Nephron progenitor cell (in vitro differentiated cells): ENCODE data around the gene TTC17.
"Not testable (repeated sequence)": the region's sequence is repeated elsewhere in the genome, so short reads cannot be mapped to it uniquely, and the experiment has no call there.

Experiments
- DNase-seq: peaks from one replicate; pipeline ENCODE4 v3.0.0; 2021
- H3K27ac Mint-ChIP-seq: 2 replicates; pipeline ENCODE4 v1.8.0; 2021; ENCODE audit warnings: mild to moderate bottlenecking, moderate library complexity, mixed read lengths
- H3K27me3 Mint-ChIP-seq: 2 replicates; pipeline ENCODE4 v1.8.0; 2021; ENCODE audit warnings: mild to moderate bottlenecking, low read depth, mixed read lengths; ENCODE audit not compliant: poor library complexity
- H3K36me3 Mint-ChIP-seq: 2 replicates; pipeline ENCODE4 v1.8.0; 2021; ENCODE audit warnings: low read depth, mixed read lengths
- H3K4me1 Mint-ChIP-seq: 2 replicates; pipeline ENCODE4 v1.8.0; 2021; ENCODE audit warnings: mixed read lengths
- H3K4me3 Mint-ChIP-seq: 2 replicates; pipeline ENCODE4 v1.8.0; 2021; ENCODE audit warnings: mild to moderate bottlenecking, moderate library complexity, mixed read lengths
- H3K9me3 Mint-ChIP-seq: 2 replicates; pipeline ENCODE4 v1.8.0; 2021; ENCODE audit warnings: mild to moderate bottlenecking, moderate library complexity, mixed read lengths
- TF ChIP-seq, protein P1 (sequence below): fragments of 200-600 bp; sonication (generic); IDR thresholded peaks from 2 replicates; pipeline ENCODE4 v1.5.0; 2021; ENCODE audit warnings: antibody characterized with exemption

Gene TTC17

DNA sequence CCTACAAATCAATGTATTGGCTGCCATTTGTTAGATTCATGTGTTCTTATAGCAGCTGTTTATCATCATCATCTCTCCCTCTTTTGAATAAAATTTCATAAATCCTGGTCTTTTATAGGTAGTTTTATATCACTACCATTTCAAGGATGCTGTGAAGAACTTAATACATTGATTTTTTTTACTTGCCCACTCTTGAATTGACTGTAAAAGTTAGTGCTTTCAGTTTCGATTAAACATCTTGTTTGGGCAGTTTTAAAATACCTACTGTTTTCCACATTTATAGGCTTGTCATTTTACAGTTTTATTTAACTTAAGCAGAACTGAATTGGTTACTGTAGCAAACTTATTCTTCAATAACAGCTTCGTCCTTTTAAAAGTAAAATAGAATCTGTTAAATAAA, 59.5 kb downstream of the TTC17 start:
- H3K27me3 Mint-ChIP-seq, result no peaks in the 10 kb centered on the region
- no peak overlapping the region for H3K4me3 Mint-ChIP-seq

DNA sequence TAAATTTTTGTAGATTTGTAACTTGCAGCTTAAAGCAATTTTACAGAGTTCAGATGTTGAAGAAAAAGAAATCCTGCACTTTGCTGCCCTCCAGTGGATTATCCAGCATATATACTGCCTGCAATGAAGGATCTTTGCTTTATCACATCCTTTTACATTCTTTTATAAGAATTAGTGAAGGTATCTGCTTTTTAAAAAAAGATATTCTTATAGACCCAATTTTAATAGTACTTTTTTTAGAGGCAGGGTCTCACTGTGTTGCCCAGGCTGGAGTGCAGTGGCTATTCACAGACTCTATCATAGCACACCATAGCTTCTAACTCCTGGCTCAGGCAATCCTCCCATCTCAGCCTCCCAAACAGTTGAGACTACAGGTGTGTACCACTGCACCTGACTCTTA, 60.7 kb downstream of the TTC17 start:
- Mint-ChIP-seq H3K36me3 (peaks cover 30% of the 10 kb centered on the region), H3K9me3 (no peaks in the 10 kb centered on the region), H3K27ac (no peak overlapping the region), H3K4me3 (no peak overlapping the region), H3K27me3 (no peaks in the 10 kb centered on the region), H3K4me1 (no peaks in the 10 kb centered on the region)
- TF ChIP-seq, protein P1, sequence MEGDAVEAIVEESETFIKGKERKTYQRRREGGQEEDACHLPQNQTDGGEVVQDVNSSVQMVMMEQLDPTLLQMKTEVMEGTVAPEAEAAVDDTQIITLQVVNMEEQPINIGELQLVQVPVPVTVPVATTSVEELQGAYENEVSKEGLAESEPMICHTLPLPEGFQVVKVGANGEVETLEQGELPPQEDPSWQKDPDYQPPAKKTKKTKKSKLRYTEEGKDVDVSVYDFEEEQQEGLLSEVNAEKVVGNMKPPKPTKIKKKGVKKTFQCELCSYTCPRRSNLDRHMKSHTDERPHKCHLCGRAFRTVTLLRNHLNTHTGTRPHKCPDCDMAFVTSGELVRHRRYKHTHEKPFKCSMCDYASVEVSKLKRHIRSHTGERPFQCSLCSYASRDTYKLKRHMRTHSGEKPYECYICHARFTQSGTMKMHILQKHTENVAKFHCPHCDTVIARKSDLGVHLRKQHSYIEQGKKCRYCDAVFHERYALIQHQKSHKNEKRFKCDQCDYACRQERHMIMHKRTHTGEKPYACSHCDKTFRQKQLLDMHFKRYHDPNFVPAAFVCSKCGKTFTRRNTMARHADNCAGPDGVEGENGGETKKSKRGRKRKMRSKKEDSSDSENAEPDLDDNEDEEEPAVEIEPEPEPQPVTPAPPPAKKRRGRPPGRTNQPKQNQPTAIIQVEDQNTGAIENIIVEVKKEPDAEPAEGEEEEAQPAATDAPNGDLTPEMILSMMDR, result peak; percentile 60
- DNase-seq, result peak; percentile 8

More for the DNA sequence above, 59.5 kb downstream of the TTC17 start:
- H3K27ac Mint-ChIP-seq, result no peak overlapping the region
- H3K36me3 Mint-ChIP-seq, result peaks cover 30% of the 10 kb centered on the region
- no peak for DNase-seq
- H3K4me1 Mint-ChIP-seq, result no peaks in the 10 kb centered on the region
- TF ChIP-seq, protein P1, result no peak
- no peaks in the 10 kb centered on the region for H3K9me3 Mint-ChIP-seq

GRCh38 chr11:43427971-43428370, 69.3 kb downstream of the TTC17 start:
- Mint-ChIP-seq H3K27me3 (no peaks in the 10 kb centered on the region), H3K4me1 (peaks cover 6% of the 10 kb centered on the region), H3K4me3 (no peak overlapping the region), H3K9me3 (no peaks in the 10 kb centered on the region), H3K27ac (peak overlapping the region; percentile 8), H3K36me3 (peaks cover 19% of the 10 kb centered on the region)
- TF ChIP-seq, protein P1, result no peak
- DNase-seq, result no peak

DNA sequence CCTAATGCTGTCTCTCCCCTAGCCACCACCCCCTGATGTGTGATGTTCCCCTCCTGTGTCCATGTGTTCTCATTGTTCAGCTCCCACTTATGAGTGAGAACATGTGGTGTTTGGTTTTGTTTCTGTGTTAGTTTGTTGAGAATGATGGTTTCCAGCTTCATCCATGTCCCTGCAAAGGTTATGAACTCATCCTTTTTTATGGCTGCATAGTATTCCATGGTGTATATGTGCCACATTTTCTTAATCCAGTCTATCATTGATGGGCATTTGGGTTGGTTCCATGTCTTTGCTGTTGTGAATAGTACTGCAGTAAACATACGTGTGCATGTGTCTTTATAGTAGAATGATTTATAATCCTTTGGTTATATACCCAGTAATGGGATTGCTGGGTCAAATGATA, 72.2 kb downstream of the TTC17 start:
- DNase-seq, result not testable (repeated sequence)

DNA sequence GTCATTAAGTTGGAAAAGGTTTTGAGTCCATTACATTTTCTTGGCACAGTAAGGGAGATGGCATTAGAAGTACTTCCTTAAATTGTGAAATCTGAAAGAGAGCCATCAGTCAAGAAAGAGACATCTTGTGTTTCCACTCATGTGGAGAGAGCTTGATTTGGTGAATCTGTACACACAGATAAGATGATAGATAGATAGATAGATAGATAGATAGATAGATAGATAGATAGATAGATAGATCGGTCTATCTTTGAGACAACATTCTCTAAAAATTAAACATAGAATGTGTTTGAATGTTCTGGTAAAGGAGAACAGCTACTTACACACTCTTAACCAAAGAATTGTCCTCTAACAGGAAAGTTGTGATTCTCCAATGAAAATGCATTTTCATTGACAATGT, 76.2 kb downstream of the TTC17 start:
- Mint-ChIP-seq H3K4me1 (no peaks in the 10 kb centered on the region), H3K9me3 (no peaks in the 10 kb centered on the region), H3K27me3 (no peaks in the 10 kb centered on the region), H3K36me3 (peaks cover 63% of the 10 kb centered on the region), H3K4me3 (no peak overlapping the region), H3K27ac (no peak overlapping the region)
- DNase-seq, result no peak
- TF ChIP-seq, protein P1, result no peak

More for the DNA sequence above, 72.2 kb downstream of the TTC17 start:
- peaks cover 35% of the 10 kb centered on the region for H3K36me3 Mint-ChIP-seq
- not testable (repeated sequence) for H3K27ac Mint-ChIP-seq, H3K4me1 Mint-ChIP-seq, H3K27me3 Mint-ChIP-seq, H3K9me3 Mint-ChIP-seq, H3K4me3 Mint-ChIP-seq

DNA sequence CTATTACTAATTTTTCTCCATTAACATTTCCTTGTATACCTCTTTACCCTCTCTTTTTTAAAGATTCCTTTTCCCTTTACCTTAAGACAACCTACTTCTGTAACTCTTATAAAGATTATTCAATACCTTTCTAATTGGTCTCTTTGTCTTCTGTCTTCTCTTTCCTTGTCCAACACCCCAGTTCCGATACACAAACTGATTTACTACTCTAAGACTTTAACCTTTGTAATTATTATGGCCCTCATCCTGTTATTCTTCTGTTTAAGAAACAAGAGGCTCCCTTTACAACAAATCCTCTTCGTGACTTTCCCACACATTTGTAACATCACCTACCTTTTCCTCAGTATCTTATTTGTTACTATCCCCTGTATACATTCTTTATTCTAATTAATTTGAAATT, 81.8 kb downstream of the TTC17 start:
- H3K27me3 Mint-ChIP-seq, result no peaks in the 10 kb centered on the region
- H3K36me3 Mint-ChIP-seq, result peaks cover 56% of the 10 kb centered on the region
- TF ChIP-seq, protein P1, result no peak
- no peak overlapping the region for H3K4me3 Mint-ChIP-seq
- no peak for DNase-seq
- H3K9me3 Mint-ChIP-seq, result no peaks in the 10 kb centered on the region
- no peak overlapping the region for H3K27ac Mint-ChIP-seq
- H3K4me1 Mint-ChIP-seq, result no peaks in the 10 kb centered on the region
